CD14-positive monocyte (primary cell): ENCODE results near the gene CYBRD1. TPM values are rescaled to one million over a fixed set of nuclear protein-coding genes. Genes with fewer than 3 reads are reported as not detected.

Source experiments
- DNase-seq, 3 donors: peaks; one replicate each; pipeline ENCODE4 v3.0.0-alpha.2; 2011 to 2022
- H2AFZ ChIP-seq: 2 replicates; pipeline ENCODE4 v1.6.0; 2012; ENCODE audit warnings: mild to moderate bottlenecking, low read depth, low read length, inconsistent platforms; ENCODE audit not compliant: insufficient read depth, poor library complexity, severe bottlenecking
- H3K27ac ChIP-seq, 2 donors: 1 replicate in 1 of 2; 2 replicates in 1 of 2; pipeline ENCODE4 v1.5.1; 2012 to 2013; ENCODE audit warnings: low read length in 2 of 2, control low read depth in 1 of 2, inconsistent platforms in 1 of 2, low read depth in 1 of 2, mild to moderate bottlenecking in 1 of 2
- H3K27me3 ChIP-seq, 2 donors: one replicate each; pipeline versions ENCODE4 v1.6.0 to v1.6.1; 2011 to 2013; ENCODE audit warnings: low read length in 2 of 2; ENCODE audit not compliant: control insufficient read depth in 2 of 2, insufficient read depth in 2 of 2
- H3K36me3 ChIP-seq, 2 donors: replicated peaks in 1 of 2; 1 replicate in 1 of 2; 2 replicates in 1 of 2; pipeline versions ENCODE4 v1.5.1 to v1.6.1; 2012 to 2013; ENCODE audit warnings: low read length in 2 of 2, control low read depth in 1 of 2, inconsistent platforms in 1 of 2, mild to moderate bottlenecking in 1 of 2; ENCODE audit not compliant: insufficient read depth in 2 of 2, control insufficient read depth in 1 of 2
- H3K4me1 ChIP-seq, 2 donors: 1 replicate in 1 of 2; 2 replicates in 1 of 2; pipeline versions ENCODE4 v1.5.1 to v1.6.1; 2012 to 2013; ENCODE audit warnings: low read length in 2 of 2, control low read depth in 1 of 2, inconsistent platforms in 1 of 2, mild to moderate bottlenecking in 1 of 2, moderate library complexity in 1 of 2; ENCODE audit not compliant: insufficient read depth in 2 of 2, control insufficient read depth in 1 of 2
- H3K4me2 ChIP-seq: replicated peaks from 2 replicates; pipeline ENCODE3; 2012; ENCODE audit warnings: low read length, moderate library complexity, mild to moderate bottlenecking; ENCODE audit not compliant: poor library complexity, severe bottlenecking; ENCODE audit errors: extremely low read depth
- H3K4me3 ChIP-seq, 3 experiments: fragments of 200-600 bp in 1 of 3; sonication (generic) in 1 of 3; replicated peaks in 1 of 3; 1 replicate in 2 of 3; 2 replicates in 1 of 3; pipeline ENCODE4 v1.5.1; 2011 to 2013; ENCODE audit warnings: low read length in 3 of 3, mild to moderate bottlenecking in 3 of 3, control low read depth in 2 of 3, low read depth in 2 of 3, inconsistent platforms in 1 of 3, moderate library complexity in 1 of 3
- H3K79me2 ChIP-seq: 2 replicates; pipeline ENCODE4 v1.6.0; 2012; ENCODE audit warnings: mild to moderate bottlenecking, control low read depth, inconsistent platforms, low read length, moderate library complexity; ENCODE audit not compliant: insufficient read depth
- H3K9ac ChIP-seq: 2 replicates; pipeline ENCODE4 v1.6.0; 2017; ENCODE audit warnings: low read length, mild to moderate bottlenecking; ENCODE audit not compliant: insufficient read depth, poor library complexity, severe bottlenecking
- H3K9me3 ChIP-seq, 2 donors: replicated peaks in 1 of 2; 1 replicate in 1 of 2; 2 replicates in 1 of 2; pipeline versions ENCODE4 v1.5.1 to v1.6.1; 2012 to 2013; ENCODE audit warnings: low read length in 2 of 2, control low read depth in 1 of 2; ENCODE audit not compliant: control insufficient read depth in 1 of 2, insufficient read depth in 1 of 2
- H4K20me1 ChIP-seq: 2 replicates; pipeline ENCODE4 v1.6.0; 2012; ENCODE audit warnings: mild to moderate bottlenecking, low read length, control low read depth, moderate library complexity; ENCODE audit not compliant: insufficient read depth
- H3K27ac Mint-ChIP-seq, 7 donors: one replicate each; pipeline ENCODE4 v1.8.0; 2020; ENCODE audit warnings: mild to moderate bottlenecking in 7 of 7, mixed read lengths in 7 of 7, moderate library complexity in 6 of 7, inconsistent platforms in 2 of 7
- H3K27me3 Mint-ChIP-seq, 3 donors: one replicate each; pipeline ENCODE4 v1.8.0; 2021 to 2022; ENCODE audit warnings: low read depth in 3 of 3, mild to moderate bottlenecking in 3 of 3, mixed read lengths in 3 of 3, moderate library complexity in 3 of 3, inconsistent platforms in 1 of 3
- H3K36me3 Mint-ChIP-seq, 2 donors: one replicate each; pipeline ENCODE4 v1.8.0; 2020; ENCODE audit warnings: mixed read lengths in 2 of 2, inconsistent platforms in 1 of 2, mild to moderate bottlenecking in 1 of 2
- H3K4me1 Mint-ChIP-seq: one replicate; pipeline ENCODE4 v1.8.0; 2020; ENCODE audit warnings: mild to moderate bottlenecking, mixed read lengths
- H3K4me3 Mint-ChIP-seq, 2 donors: one replicate each; pipeline ENCODE4 v1.8.0; 2020; ENCODE audit warnings: mild to moderate bottlenecking in 2 of 2, mixed read lengths in 2 of 2, moderate library complexity in 1 of 2
- H3K9me3 Mint-ChIP-seq, 7 donors: one replicate each; pipeline ENCODE4 v1.8.0; 2020 to 2022; ENCODE audit warnings: mixed read lengths in 7 of 7, mild to moderate bottlenecking in 6 of 7, moderate library complexity in 6 of 7, inconsistent platforms in 2 of 7
- CTCF ChIP-seq: fragments of 200-600 bp; IDR thresholded peaks from one replicate; pipeline ENCODE4 v1.8.0; 2022; ENCODE audit warnings: antibody characterized with exemption, mild to moderate bottlenecking
- WGBS: methylation state at CpG from one replicate; pipeline ENCODE4 v1.1.5; 2013; ENCODE audit warnings: missing lambda C conversion rate; ENCODE audit not compliant: insufficient coverage; 5-methylcytosine and 5-hydroxymethylcytosine counted together
- intact Hi-C, 2 donors: fragments of 100-400 bp; cut with micrococcal nuclease; formaldehyde crosslinking; loops; one replicate each; pipeline versions ENCODE4 v1.15.0 to v1.15.1; 2023
- polyA plus RNA-seq, 3 donors: library from polyadenylated mRNA; depleted of rRNA in 1 of 3; unstranded in 2 of 3; stranded (reverse) in 1 of 3; fragments of 300-500 nt in 2 of 3; fragments of >200 nt in 1 of 3; fragmentation: Illumina TruSeq in 2 of 3; gene quantifications; 1 replicate in 2 of 3; 2 replicates in 1 of 3; pipeline ENCODE4 v1.2.3, GENCODE V29; 2012 to 2021

Gene CYBRD1
- polyA plus RNA-seq, 3 donors, result 21.7 to 61.0 (median 47.3) TPM

GRCh38 chr2:171553858-171554257 is 31.6 kb downstream of the CYBRD1 start:
- Histone ChIP-seq H2AFZ (no peak overlapping the region), H3K36me3 (peaks cover 15 to 64% of the 10 kb centered on the region in 2 donors), H3K4me2 (no peak overlapping the region), H4K20me1 (no peaks in the 10 kb centered on the region), H3K79me2 (no peaks in the 10 kb centered on the region), H3K27ac (no peak overlapping the region), H3K4me3 (no peak overlapping the region), H3K4me1 (no peaks in the 10 kb centered on the region), H3K9ac (no peak overlapping the region), H3K27me3 (no peaks in the 10 kb centered on the region), H3K9me3 (no peaks in the 10 kb centered on the region)
- intact Hi-C loops, result no loop called here
- Mint-ChIP-seq H3K4me3 (no peak overlapping the region), H3K36me3 (peaks cover 35 to 38% of the 10 kb centered on the region in 2 donors), H3K9me3 (peaks cover 0 to 1% (median 0%) of the 10 kb centered on the region in 7 donors), H3K27ac (no peak overlapping the region), H3K4me1 (no peaks in the 10 kb centered on the region), H3K27me3 (no peaks in the 10 kb centered on the region)
- no CpG with 5 or more reads among the region's 8 CpGs for WGBS
- TF ChIP-seq CTCF, result no peak
- DNase-seq, result no peak

DNA sequence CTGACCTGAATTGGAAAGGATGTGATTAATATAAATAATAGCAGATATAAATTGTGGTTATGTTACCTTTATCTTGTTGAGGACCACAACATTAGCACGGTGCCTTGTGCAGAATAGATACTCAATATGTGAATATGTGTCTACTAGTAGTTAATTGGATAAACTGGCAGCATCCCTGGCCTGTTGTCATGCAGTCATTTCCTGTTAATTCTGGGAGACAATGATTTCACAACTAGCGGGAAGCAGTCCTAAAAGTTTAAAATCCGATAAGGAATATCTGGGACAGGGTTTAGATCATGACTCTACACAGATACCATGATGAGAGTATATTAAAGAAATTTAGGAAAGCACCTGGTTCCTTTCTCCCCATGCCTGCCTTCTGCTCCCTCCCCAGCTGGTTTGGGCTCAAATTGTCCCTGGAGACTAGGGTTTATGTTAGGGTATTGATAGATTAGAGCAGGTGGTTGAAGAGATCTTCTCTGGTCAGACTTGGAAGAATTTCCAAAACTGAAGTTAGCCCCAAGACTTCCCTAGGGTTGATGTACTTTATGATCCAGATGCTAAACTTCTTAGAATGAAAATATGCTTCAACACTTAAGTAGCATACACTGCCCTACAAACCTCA is 32.8 kb downstream of the CYBRD1 start:
- Mint-ChIP-seq H3K27ac (no peak overlapping the region), H3K9me3 (peaks cover 0 to 1% (median 0%) of the 10 kb centered on the region in 7 donors), H3K4me3 (no peak overlapping the region), H3K4me1 (no peaks in the 10 kb centered on the region), H3K36me3 (peaks cover 35% of the 10 kb centered on the region in 2 donors), H3K27me3 (peaks cover 0 to 3% (median 0%) of the 10 kb centered on the region in 3 donors)
- Histone ChIP-seq H3K79me2 (no peaks in the 10 kb centered on the region), H3K27me3 (no peaks in the 10 kb centered on the region), H3K4me3 (no peak overlapping the region), H3K27ac (no peak overlapping the region), H2AFZ (no peak overlapping the region), H4K20me1 (no peaks in the 10 kb centered on the region), H3K4me1 (no peaks in the 10 kb centered on the region), H3K36me3 (peaks cover 15 to 59% of the 10 kb centered on the region in 2 donors), H3K4me2 (no peak overlapping the region), H3K9ac (no peak overlapping the region), H3K9me3 (no peaks in the 10 kb centered on the region)
- 80% methylated on average over 1 of the region's 3 CpGs for WGBS
- TF ChIP-seq CTCF, result no peak
- intact Hi-C loops, result no loop called here
- no peak for DNase-seq
